Duodenal mucosa (tissue), 2 donors: Measurements from ENCODE around the gene SREBF2.

Experiments used
- H3K27ac ChIP-seq: one replicate; pipeline ENCODE4 v1.7.0; 2013; ENCODE audit warnings: low read depth, low read length
- H3K27me3 ChIP-seq, 2 donors: one replicate each; pipeline ENCODE4 v1.7.0; 2013; ENCODE audit warnings: low read length in 2 of 2, control low read depth in 1 of 2; ENCODE audit not compliant: insufficient read depth in 2 of 2, control insufficient read depth in 1 of 2
- H3K36me3 ChIP-seq, 2 donors: one replicate each; pipeline ENCODE4 v1.7.0; 2013; ENCODE audit warnings: low read length in 2 of 2, control low read depth in 1 of 2; ENCODE audit not compliant: insufficient read depth in 2 of 2, control insufficient read depth in 1 of 2
- H3K4me1 ChIP-seq, 2 donors: one replicate each; pipeline ENCODE4 v1.7.0; 2013; ENCODE audit warnings: low read length in 2 of 2, control low read depth in 1 of 2; ENCODE audit not compliant: insufficient read depth in 2 of 2, control insufficient read depth in 1 of 2
- H3K4me3 ChIP-seq, 2 donors: one replicate each; pipeline ENCODE4 v1.7.0; 2013; ENCODE audit warnings: low read length in 2 of 2, low read depth in 1 of 2
- H3K9ac ChIP-seq, 2 donors: one replicate each; pipeline ENCODE4 v1.7.0; 2013; ENCODE audit warnings: low read length in 2 of 2, low read depth in 1 of 2
- H3K9me3 ChIP-seq, 2 donors: one replicate each; pipeline ENCODE4 v1.7.0; 2013; ENCODE audit warnings: low read length in 2 of 2, control low read depth in 1 of 2; ENCODE audit not compliant: control insufficient read depth in 1 of 2

SREBF2 gene

GRCh38 chr22:41913842-41914534 lies 81.1 kb downstream of the SREBF2 start:
- Histone ChIP-seq H3K4me3 (no peak overlapping the region), H3K27me3 (peaks cover 60 to 67% of the 10 kb centered on the region in 2 donors), H3K9ac (no peak overlapping the region), H3K27ac (no peak overlapping the region), H3K9me3 (no peaks in the 10 kb centered on the region), H3K36me3 (no peaks in the 10 kb centered on the region), H3K4me1 (peaks cover 13 to 24% of the 10 kb centered on the region in 2 donors)

- Histone ChIP-seq H3K9ac (no peak overlapping the region), H3K27me3 (peaks cover 55 to 67% of the 10 kb centered on the region in 2 donors), H3K27ac (no peak overlapping the region), H3K4me1 (peaks cover 18 to 31% of the 10 kb centered on the region in 2 donors), H3K36me3 (no peaks in the 10 kb centered on the region), H3K4me3 (no peak overlapping the region), H3K9me3 (no peaks in the 10 kb centered on the region)
Observed at GRCh38 chr22:41914611-41915034, 81.7 kb downstream of the SREBF2 start.

- H3K27ac ChIP-seq: no peak within 1 kb of the TSS
- H3K9ac ChIP-seq: peak within 1 kb of the TSS in 1 of 2 donors; percentile 32
- H3K27me3 ChIP-seq: peaks cover 55 to 66% of the 10 kb centered on the region in 2 donors
- H3K4me3 ChIP-seq: peak within 1 kb of the TSS in 1 of 2 donors; percentile 28
- peaks cover 18 to 32% of the 10 kb centered on the region in 2 donors for H3K4me1 ChIP-seq
- H3K36me3 ChIP-seq: no peaks in the 10 kb centered on the region
- H3K9me3 ChIP-seq: no peaks in the 10 kb centered on the region
Observed at GRCh38 chr22:41915035-41915785, 82.3 kb downstream of the SREBF2 start, which contains the start of gene SHISA8. Gene SHISA8, minus strand, starts transcription at chr22:41915074. Its CDS starts 407 bp downstream, at chr22:41914667.

- Histone ChIP-seq H3K9ac (no peak overlapping the region), H3K4me1 (peaks cover 22 to 26% of the 10 kb centered on the region in 2 donors), H3K9me3 (no peaks in the 10 kb centered on the region), H3K36me3 (no peaks in the 10 kb centered on the region), H3K27me3 (peaks cover 49 to 59% of the 10 kb centered on the region in 2 donors), H3K27ac (no peak overlapping the region), H3K4me3 (no peak overlapping the region)
Observed at GRCh38 chr22:41915786-41916493, 83.0 kb downstream of the SREBF2 start.

GRCh38 chr22:41916745-41917358 lies 83.9 kb downstream of the SREBF2 start:
- no peak overlapping the region for H3K27ac ChIP-seq
- no peak overlapping the region for H3K4me3 ChIP-seq
- no peaks in the 10 kb centered on the region for H3K9me3 ChIP-seq
- peaks cover 21 to 22% of the 10 kb centered on the region in 2 donors for H3K4me1 ChIP-seq
- peaks cover 42 to 50% of the 10 kb centered on the region in 2 donors for H3K27me3 ChIP-seq
- H3K36me3 ChIP-seq: no peaks in the 10 kb centered on the region
- H3K9ac ChIP-seq: no peak overlapping the region

GRCh38 chr22:41917375-41917902 lies 84.5 kb downstream of the SREBF2 start:
- H3K9ac ChIP-seq: no peak overlapping the region
- H3K4me3 ChIP-seq: no peak overlapping the region
- no peak overlapping the region for H3K27ac ChIP-seq
- H3K9me3 ChIP-seq: no peaks in the 10 kb centered on the region
- peaks cover 21 to 22% of the 10 kb centered on the region in 2 donors for H3K4me1 ChIP-seq
- H3K27me3 ChIP-seq: peaks cover 36 to 44% of the 10 kb centered on the region in 2 donors
- H3K36me3 ChIP-seq: no peaks in the 10 kb centered on the region

- Histone ChIP-seq H3K27me3 (peaks cover 29 to 37% of the 10 kb centered on the region in 2 donors), H3K4me3 (peak overlapping the region in 1 of 2 donors; percentile 0), H3K9me3 (no peaks in the 10 kb centered on the region), H3K4me1 (peaks cover 21 to 22% of the 10 kb centered on the region in 2 donors), H3K27ac (no peak overlapping the region), H3K36me3 (no peaks in the 10 kb centered on the region), H3K9ac (no peak overlapping the region)
Observed at GRCh38 chr22:41917903-41918791, 85.2 kb downstream of the SREBF2 start.

GRCh38 chr22:41919357-41920224 lies 86.7 kb downstream of the SREBF2 start:
- Histone ChIP-seq H3K9me3 (no peaks in the 10 kb centered on the region), H3K4me1 (peaks cover 21 to 22% of the 10 kb centered on the region in 2 donors), H3K27me3 (peaks cover 25 to 29% of the 10 kb centered on the region in 2 donors), H3K27ac (no peak overlapping the region), H3K9ac (peak overlapping the region; percentile 25 to 43), H3K4me3 (peak overlapping the region; percentile 58 to 70), H3K36me3 (no peaks in the 10 kb centered on the region)
